ENCODE results near the gene TTC32.
"Not testable (repeated sequence)": the region's sequence is repeated elsewhere in the genome, so short reads cannot be mapped to it uniquely, and the experiment has no call there.

DNA sequence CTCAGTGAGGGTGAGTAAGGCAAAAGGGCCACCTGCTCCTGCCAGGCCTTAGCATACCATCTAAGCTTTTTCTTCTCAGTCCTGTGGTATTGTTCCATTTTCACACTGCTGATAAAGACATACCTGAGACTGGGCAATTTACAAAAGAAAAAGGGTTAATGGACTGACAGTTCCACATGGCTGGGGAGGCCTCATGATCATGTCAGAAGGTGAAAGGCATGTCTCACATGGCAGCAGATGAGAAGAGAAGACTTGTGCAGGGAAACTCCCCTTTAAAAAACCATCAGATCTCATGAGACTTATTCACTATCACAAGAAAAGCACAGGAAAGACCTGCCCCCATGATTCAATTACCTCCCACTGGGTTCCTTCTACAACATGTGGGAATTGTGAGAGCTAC lies 21.6 kb downstream of the TTC32 start:
- not testable (repeated sequence) for TF ChIP-seq CTCF (IDR thresholded peaks at IDR 0.05; ENCODE audit: insufficient read depth, low read depth, low read length); EZH2 (IDR thresholded peaks at IDR 0.05; ENCODE audit: insufficient read depth, low read length)

Measured in astrocyte (in vitro differentiated cells and primary cell).